HCT116 (cell line): ENCODE data around the gene PIK3C3. TPM values are rescaled to one million over a fixed set of nuclear protein-coding genes. Genes with fewer than 3 reads are reported as not detected.

Experiments used
- ATAC-seq: fragments of 200-7000 bp; cut with Tn5 transposase; 2 replicates; pipeline ENCODE4 v1.9.1; 2020; ENCODE audit warnings: mild to moderate bottlenecking, moderate library complexity
- BruUV-seq: library from RNA; stranded (reverse); fragments of 400-500 nt; replicated peaks from 2 replicates; lab custom pipeline; 2021; lab: Mats Ljungman, UMichigan
- CTCF ChIA-PET: fragments of 300-600 bp; sonication (Branson Sonifier 250); formaldehyde crosslinking; loops from one replicate; lab custom pipeline; 2021; ENCODE audit warnings: antibody characterized with exemption; lab: Charles Lee
- POLR2A ChIA-PET: fragments of 300-600, 350-600 bp; sonication (Branson Sonifier 250); formaldehyde crosslinking; loops from one replicate; lab custom pipeline; 2021; ENCODE audit warnings: antibody characterized with exemption; lab: Charles Lee
- RAD21 ChIA-PET, 2 experiments: fragments of 300-600 bp; sonication (Branson Sonifier 250); formaldehyde crosslinking; loops; one replicate each; lab custom pipeline; 2023; ENCODE audit warnings: low total read pairs in 2 of 2; ENCODE audit not compliant: uncharacterized antibody in 2 of 2, unreplicated experiment in 2 of 2, low non-redundant PET in 1 of 2; lab: Charles Lee
- DNase-seq: peaks from one replicate; pipeline ENCODE4 v3.0.0-alpha.2; 2010; ENCODE audit warnings: low read depth, low spot score
- H2AFZ ChIP-seq: fragments of 200-600 bp; shearing (Covaris generic), sonication (generic); 2 replicates; pipeline ENCODE4 v1.6.1; 2017; ENCODE audit warnings: low read depth, mixed run types, mixed read lengths, antibody characterized with exemption, low read length; ENCODE audit not compliant: poor library complexity, severe bottlenecking
- H3K27ac ChIP-seq: 2 replicates; pipeline ENCODE4 v1.5.1; 2012; ENCODE audit warnings: low read depth, low read length
- H3K27me3 ChIP-seq: fragments of 200-600 bp; sonication (generic); 2 replicates; pipeline ENCODE4 v1.6.1; 2016; ENCODE audit warnings: mixed run types, low read length, mixed read lengths; ENCODE audit not compliant: insufficient read depth
- H3K36me3 ChIP-seq, 2 experiments: fragments of 200-500 bp in 1 of 2; fragments of 200-600 bp in 1 of 2; sonication (Bioruptor generic) in 1 of 2; sonication (generic) in 1 of 2; 2 replicates each; pipeline versions ENCODE4 v1.5.1 to v1.6.1; 2014 to 2016; ENCODE audit warnings: low read length in 2 of 2, inconsistent platforms in 1 of 2, mixed read lengths in 1 of 2, mixed run types in 1 of 2; ENCODE audit not compliant: insufficient read depth in 2 of 2, control insufficient read depth in 1 of 2
- H3K4me1 ChIP-seq, 2 experiments: fragments of 200-600 bp in 1 of 2; sonication (generic) in 1 of 2; 2 replicates each; pipeline versions ENCODE4 v1.5.1 to v1.6.1; 2012 to 2017; ENCODE audit warnings: low read length in 2 of 2, inconsistent platforms in 1 of 2, mild to moderate bottlenecking in 1 of 2, mixed read lengths in 1 of 2, mixed run types in 1 of 2, moderate library complexity in 1 of 2; ENCODE audit not compliant: insufficient read depth in 2 of 2, control insufficient read depth in 1 of 2
- H3K4me2 ChIP-seq: fragments of 200-600 bp; sonication (generic); 2 replicates; pipeline ENCODE4 v1.6.1; 2017; ENCODE audit warnings: mixed run types, low read length, mixed read lengths
- H3K4me3 ChIP-seq, 2 experiments: fragments of 200-600 bp in 1 of 2; sonication (generic) in 1 of 2; replicated peaks in 1 of 2; 2 replicates each; pipeline ENCODE4 v1.5.1; 2011 to 2016; ENCODE audit warnings: low read length in 2 of 2, control low read depth in 1 of 2, low read depth in 1 of 2, mild to moderate bottlenecking in 1 of 2, mixed read lengths in 1 of 2, mixed run types in 1 of 2
- H3K79me2 ChIP-seq: fragments of 200-600 bp; sonication (generic); 2 replicates; pipeline ENCODE4 v1.6.1; 2017; ENCODE audit warnings: mild to moderate bottlenecking, mixed run types, low read length, moderate library complexity, mixed read lengths; ENCODE audit not compliant: insufficient read depth
- H3K9ac ChIP-seq: fragments of 200-600 bp; sonication (generic); 2 replicates; pipeline ENCODE4 v1.6.1; 2016; ENCODE audit warnings: low read length, mixed read lengths
- H3K9me2 ChIP-seq: fragments of 200-600 bp; sonication (generic), shearing (Covaris generic); 2 replicates; pipeline ENCODE4 v1.6.1; 2017; ENCODE audit warnings: mixed run types, mild to moderate bottlenecking, moderate library complexity; ENCODE audit not compliant: insufficient read depth
- H3K9me3 ChIP-seq, 2 experiments: fragments of 200-500 bp in 1 of 2; fragments of 200-600 bp in 1 of 2; sonication (Bioruptor generic) in 1 of 2; sonication (generic) in 1 of 2; 2 replicates each; pipeline ENCODE4 v1.6.1; 2014 to 2017; ENCODE audit warnings: low read length in 2 of 2, mixed read lengths in 2 of 2, inconsistent platforms in 1 of 2, low read depth in 1 of 2, mild to moderate bottlenecking in 1 of 2, mixed run types in 1 of 2, moderate library complexity in 1 of 2; ENCODE audit not compliant: control insufficient read depth in 1 of 2, insufficient read depth in 1 of 2
- H4K20me1 ChIP-seq: fragments of 200-600 bp; sonication (generic), shearing (Covaris generic); 2 replicates; pipeline ENCODE4 v1.6.1; 2017; ENCODE audit warnings: mixed run types, mild to moderate bottlenecking, moderate library complexity; ENCODE audit not compliant: insufficient read depth
- CBX3 ChIP-seq: IDR thresholded peaks from 2 replicates; pipeline ENCODE4 v1.6.1; 2012; ENCODE audit warnings: low read depth
- ELF1 ChIP-seq: IDR thresholded peaks from 2 replicates; pipeline ENCODE4 v1.6.1; 2012; ENCODE audit warnings: low read depth, borderline replicate concordance
- EZH2 ChIP-seq: fragments of 200-600 bp; sonication (generic); IDR thresholded peaks from 2 replicates; pipeline ENCODE4 v1.6.1; 2017; ENCODE audit warnings: antibody characterized with exemption, mixed run types
- EZH2phosphoT487 ChIP-seq: fragments of 200-600 bp; IDR thresholded peaks from 2 replicates; pipeline ENCODE4 v1.6.1; 2018; ENCODE audit warnings: antibody characterized with exemption, borderline replicate concordance
- FOSL1 ChIP-seq: IDR thresholded peaks from 2 replicates; pipeline ENCODE4 v1.6.1; 2012; ENCODE audit warnings: low read depth
- POLR2A ChIP-seq: IDR thresholded peaks from 2 replicates; pipeline ENCODE4 v1.7.0; 2011; ENCODE audit warnings: borderline replicate concordance; ENCODE audit not compliant: insufficient read depth, insufficient read length; ENCODE audit errors: extremely low read depth
- RAD21 ChIP-seq: IDR thresholded peaks from 2 replicates; pipeline ENCODE4 v1.6.1; 2012; ENCODE audit warnings: low read depth, mild to moderate bottlenecking
- SIN3A ChIP-seq: IDR thresholded peaks from 2 replicates; pipeline ENCODE4 v1.6.1; 2012; ENCODE audit warnings: low read depth
- SP1 ChIP-seq: IDR thresholded peaks from 2 replicates; pipeline ENCODE4 v1.6.1; 2012; ENCODE audit warnings: low read depth
- TCF7L2 ChIP-seq: IDR thresholded peaks from 2 replicates; pipeline ENCODE4 v1.7.0; 2011; ENCODE audit warnings: borderline replicate concordance, inconsistent platforms; ENCODE audit not compliant: insufficient read depth, insufficient read length; ENCODE audit errors: extremely low read depth
- ZFX ChIP-seq: fragments of 450-650 bp; IDR thresholded peaks from 2 replicates; pipeline ENCODE4 v1.6.1; 2017
- ZNF274 ChIP-seq: fragments of 200-500 bp; sonication (Bioruptor generic); IDR thresholded peaks from 2 replicates; pipeline ENCODE4 v1.6.1; 2014; ENCODE audit warnings: mild to moderate bottlenecking, low read depth, low read length, inconsistent platforms
- intact Hi-C: fragments of 100-400 bp; cut with micrococcal nuclease; formaldehyde crosslinking; loops from 2 replicates; pipeline ENCODE4 v1.10.0; 2022
- total RNA-seq: library from RNA; stranded (reverse); gene quantifications from one replicate; pipeline ENCODE4 v1.2.1, GENCODE V29; 2021; ENCODE audit not compliant: unreplicated experiment
- TF ChIP-seq, protein P1 (sequence below), 3 experiments: fragments of 200-600 bp in 1 of 3; sonication (generic) in 1 of 3; IDR thresholded peaks in 2 of 3; conservative IDR thresholded peaks in 1 of 3; 2 replicates each; pipeline ENCODE4 v1.5.1; 2012 to 2017; ENCODE audit warnings: low read depth in 2 of 3, low read length in 2 of 3, antibody characterized with exemption in 1 of 3, borderline replicate concordance in 1 of 3, control low read depth in 1 of 3, mild to moderate bottlenecking in 1 of 3, mixed read lengths in 1 of 3, mixed run types in 1 of 3, moderate library complexity in 1 of 3; ENCODE audit not compliant: insufficient read depth in 1 of 3
- TF ChIP-seq, protein P2 (sequence below): IDR thresholded peaks from 2 replicates; pipeline ENCODE4 v1.6.1; 2012
- TF ChIP-seq, protein P3 (sequence below): IDR thresholded peaks from 2 replicates; pipeline ENCODE4 v1.6.1; 2012
- TF ChIP-seq, protein P4 (sequence below): IDR thresholded peaks from 2 replicates; pipeline ENCODE4 v1.6.1; 2011; ENCODE audit warnings: mild to moderate bottlenecking, low read length, moderate library complexity; ENCODE audit not compliant: insufficient replicate concordance; ENCODE audit errors: extremely low read depth

PIK3C3 gene
- total RNA-seq, 1 experiment from 2014 or later: 40.4 TPM

DNA sequence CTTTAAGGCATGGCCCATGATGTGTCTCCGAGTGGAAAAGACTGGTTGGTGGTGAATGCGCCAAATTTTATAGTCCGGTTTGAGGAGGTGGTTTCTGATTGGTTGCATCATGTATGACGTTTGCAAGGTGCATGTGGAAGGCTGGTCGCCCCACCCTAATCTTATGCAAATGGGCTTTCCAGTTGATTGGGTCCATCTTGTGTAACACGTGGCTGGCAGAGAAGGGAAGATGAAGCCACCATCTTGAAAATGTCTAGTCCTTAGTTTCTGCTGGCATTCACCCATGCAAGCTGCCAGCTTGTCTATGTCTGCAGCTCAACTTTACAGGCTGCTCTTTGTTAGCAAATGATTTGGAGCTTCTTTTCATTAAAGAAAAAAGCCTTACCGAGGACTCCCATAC lies 132.2 kb downstream of the PIK3C3 start:
- ChIA-PET CTCF (no interaction called here), POLR2A (no interaction called here), RAD21 (no interaction called here)
- Histone ChIP-seq H3K9me3 (no peaks in the 10 kb centered on the region), H3K9ac (no peak overlapping the region), H3K27me3 (no peaks in the 10 kb centered on the region), H3K4me1 (no peaks in the 10 kb centered on the region), H3K79me2 (no peaks in the 10 kb centered on the region), H3K9me2 (no peaks in the 10 kb centered on the region), H3K4me3 (no peak overlapping the region), H3K27ac (no peak overlapping the region), H2AFZ (no peak overlapping the region), H4K20me1 (no peaks in the 10 kb centered on the region), H3K36me3 (no peaks in the 10 kb centered on the region), H3K4me2 (no peak overlapping the region)
- no peak for TF ChIP-seq EZH2
- TF ChIP-seq ELF1: no peak
- no peak for TF ChIP-seq RAD21
- no peak for TF ChIP-seq CBX3
- TF ChIP-seq TCF7L2: no peak
- TF ChIP-seq, protein P1, sequence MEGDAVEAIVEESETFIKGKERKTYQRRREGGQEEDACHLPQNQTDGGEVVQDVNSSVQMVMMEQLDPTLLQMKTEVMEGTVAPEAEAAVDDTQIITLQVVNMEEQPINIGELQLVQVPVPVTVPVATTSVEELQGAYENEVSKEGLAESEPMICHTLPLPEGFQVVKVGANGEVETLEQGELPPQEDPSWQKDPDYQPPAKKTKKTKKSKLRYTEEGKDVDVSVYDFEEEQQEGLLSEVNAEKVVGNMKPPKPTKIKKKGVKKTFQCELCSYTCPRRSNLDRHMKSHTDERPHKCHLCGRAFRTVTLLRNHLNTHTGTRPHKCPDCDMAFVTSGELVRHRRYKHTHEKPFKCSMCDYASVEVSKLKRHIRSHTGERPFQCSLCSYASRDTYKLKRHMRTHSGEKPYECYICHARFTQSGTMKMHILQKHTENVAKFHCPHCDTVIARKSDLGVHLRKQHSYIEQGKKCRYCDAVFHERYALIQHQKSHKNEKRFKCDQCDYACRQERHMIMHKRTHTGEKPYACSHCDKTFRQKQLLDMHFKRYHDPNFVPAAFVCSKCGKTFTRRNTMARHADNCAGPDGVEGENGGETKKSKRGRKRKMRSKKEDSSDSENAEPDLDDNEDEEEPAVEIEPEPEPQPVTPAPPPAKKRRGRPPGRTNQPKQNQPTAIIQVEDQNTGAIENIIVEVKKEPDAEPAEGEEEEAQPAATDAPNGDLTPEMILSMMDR (IDR thresholded peaks at IDR 0.05 in 2 of 3, conservative IDR thresholded peaks at IDR 0.05 in 1 of 3; ENCODE audit: borderline replicate concordance in 1 of 3, insufficient read depth in 1 of 3, low read depth in 2 of 3, low read length in 2 of 3): no peak
- TF ChIP-seq, protein P2, sequence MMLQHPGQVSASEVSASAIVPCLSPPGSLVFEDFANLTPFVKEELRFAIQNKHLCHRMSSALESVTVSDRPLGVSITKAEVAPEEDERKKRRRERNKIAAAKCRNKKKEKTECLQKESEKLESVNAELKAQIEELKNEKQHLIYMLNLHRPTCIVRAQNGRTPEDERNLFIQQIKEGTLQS: no peak
- no peak for TF ChIP-seq FOSL1
- TF ChIP-seq SP1: no peak
- ATAC-seq (no peak), DNase-seq (no peak)
- BruUV-seq: no TSS peak
- intact Hi-C loops: no loop called here

DNA sequence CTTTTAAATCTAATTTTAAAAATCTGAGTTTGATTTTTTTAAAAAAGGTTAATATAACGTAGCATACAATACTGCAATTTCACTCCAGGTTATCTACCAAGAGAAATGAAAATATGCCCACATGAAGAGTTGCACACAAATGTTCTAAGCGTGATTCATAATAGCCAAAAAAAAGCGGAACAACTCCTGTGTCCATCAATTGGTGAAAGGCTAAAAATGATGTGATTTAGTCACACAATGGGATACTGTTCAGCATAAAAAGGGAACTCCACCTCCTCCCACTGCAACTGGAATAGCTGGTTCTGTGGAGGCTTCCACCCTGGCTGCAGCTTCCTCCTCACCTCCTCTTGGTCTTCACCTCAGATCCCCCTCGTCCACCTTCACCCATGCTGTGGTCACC lies 132.8 kb downstream of the PIK3C3 start:
- ChIA-PET POLR2A (no interaction called here), CTCF (no interaction called here), RAD21 (no interaction called here)
- no peak overlapping the region for H2AFZ ChIP-seq
- no peak for DNase-seq
- ATAC-seq: no peak
- H3K4me3 ChIP-seq: no peak overlapping the region
- no peak overlapping the region for H3K9ac ChIP-seq
- H3K27ac ChIP-seq: no peak overlapping the region
- BruUV-seq: no TSS peak
- TF ChIP-seq, protein P2: no peak
- TF ChIP-seq SIN3A (no peak), TCF7L2 (no peak), CBX3 (no peak), SP1 (no peak), EZH2phosphoT487 (no peak), ZFX (no peak), POLR2A (no peak), ELF1 (no peak), ZNF274 (no peak), FOSL1 (no peak)
- TF ChIP-seq, protein P3, sequence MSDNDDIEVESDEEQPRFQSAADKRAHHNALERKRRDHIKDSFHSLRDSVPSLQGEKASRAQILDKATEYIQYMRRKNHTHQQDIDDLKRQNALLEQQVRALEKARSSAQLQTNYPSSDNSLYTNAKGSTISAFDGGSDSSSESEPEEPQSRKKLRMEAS: no peak
- TF ChIP-seq, protein P4, sequence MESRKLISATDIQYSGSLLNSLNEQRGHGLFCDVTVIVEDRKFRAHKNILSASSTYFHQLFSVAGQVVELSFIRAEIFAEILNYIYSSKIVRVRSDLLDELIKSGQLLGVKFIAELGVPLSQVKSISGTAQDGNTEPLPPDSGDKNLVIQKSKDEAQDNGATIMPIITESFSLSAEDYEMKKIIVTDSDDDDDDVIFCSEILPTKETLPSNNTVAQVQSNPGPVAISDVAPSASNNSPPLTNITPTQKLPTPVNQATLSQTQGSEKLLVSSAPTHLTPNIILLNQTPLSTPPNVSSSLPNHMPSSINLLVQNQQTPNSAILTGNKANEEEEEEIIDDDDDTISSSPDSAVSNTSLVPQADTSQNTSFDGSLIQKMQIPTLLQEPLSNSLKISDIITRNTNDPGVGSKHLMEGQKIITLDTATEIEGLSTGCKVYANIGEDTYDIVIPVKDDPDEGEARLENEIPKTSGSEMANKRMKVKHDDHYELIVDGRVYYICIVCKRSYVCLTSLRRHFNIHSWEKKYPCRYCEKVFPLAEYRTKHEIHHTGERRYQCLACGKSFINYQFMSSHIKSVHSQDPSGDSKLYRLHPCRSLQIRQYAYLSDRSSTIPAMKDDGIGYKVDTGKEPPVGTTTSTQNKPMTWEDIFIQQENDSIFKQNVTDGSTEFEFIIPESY: no peak
- H3K36me3 ChIP-seq: no peaks in the 10 kb centered on the region
- H3K4me2 ChIP-seq: no peak overlapping the region
- no peaks in the 10 kb centered on the region for H3K9me3 ChIP-seq
- H4K20me1 ChIP-seq: no peaks in the 10 kb centered on the region
- no peaks in the 10 kb centered on the region for H3K9me2 ChIP-seq
- no peaks in the 10 kb centered on the region for H3K27me3 ChIP-seq
- intact Hi-C loops: no loop called here
- H3K79me2 ChIP-seq: no peaks in the 10 kb centered on the region
- H3K4me1 ChIP-seq: no peaks in the 10 kb centered on the region
